Erythroblast (primary cell): ENCODE measurements around the gene TES.

ENCODE experiments used
- GATA1 ChIP-seq: IDR thresholded peaks from 2 replicates; pipeline ENCODE4 v1.6.1; 2011; ENCODE audit warnings: low read depth, mild to moderate bottlenecking, control low read depth, low read length, moderate library complexity
- POLR2A ChIP-seq: IDR thresholded peaks from 2 replicates; pipeline ENCODE4 v1.6.1; 2011; ENCODE audit warnings: mild to moderate bottlenecking, low read length

DNA sequence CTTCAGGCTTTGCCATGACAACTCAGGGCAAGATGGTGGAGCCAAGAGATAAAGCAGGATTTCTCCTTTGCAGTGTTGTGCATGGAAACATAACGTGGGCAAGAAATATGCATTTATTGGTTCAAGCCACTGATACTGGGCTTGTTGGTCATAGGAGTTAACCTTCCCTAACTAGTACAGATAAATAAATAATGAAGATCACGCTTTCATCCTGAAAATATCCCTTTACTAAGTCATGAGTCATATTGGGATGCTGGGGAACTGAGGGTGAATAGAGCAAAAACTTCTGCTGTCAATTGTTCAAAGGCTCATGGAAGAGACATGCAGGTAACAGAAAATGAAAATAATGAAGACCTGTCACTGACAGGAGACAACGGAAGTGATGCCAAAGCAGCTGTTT, 55.5 kb downstream of the TES start:
- TF ChIP-seq POLR2A (no peak), GATA1 (no peak)
